Loucy (cell line): ENCODE measurements around the gene BEAN1.

Source experiments
- CTCF ChIP-seq: fragments of 200-600 bp; sonication (generic); conservative IDR thresholded peaks from 2 replicates; pipeline ENCODE4 v1.5.1; 2014; ENCODE audit warnings: mild to moderate bottlenecking, antibody characterized with exemption, low read length
- EZH2phosphoT487 ChIP-seq: fragments of 200-600 bp; IDR thresholded peaks from 2 replicates; pipeline ENCODE4 v1.6.1; 2018; ENCODE audit warnings: antibody characterized with exemption, mild to moderate bottlenecking, moderate library complexity, borderline replicate concordance

- TF ChIP-seq CTCF: peak; percentile 22; the same call in 1 of the 2 replicates
- TF ChIP-seq EZH2phosphoT487: no peak
Measured at GRCh38 chr16:66524601-66525164, 97.6 kb downstream of the BEAN1 start.
